Cerebellar cortex (tissue), 1 donor: ENCODE data around the gene TCF12.
A peak's percentile ranks its signal among the peaks of the same experiment; 100 is the strongest.
"Not testable (repeated sequence)": the region's sequence is repeated elsewhere in the genome, so short reads cannot be mapped to it uniquely, and the experiment has no call there.

Source experiments
- DNase-seq: peaks from one replicate; pipeline ENCODE4 v3.0.0-alpha.2; 2015; ENCODE audit warnings: low spot score

Gene TCF12

GRCh38 chr15:57094321-57095257 lies 176.1 kb downstream of the TCF12 start:
- DNase-seq = no peak

GRCh38 chr15:57095896-57096295 lies 177.5 kb downstream of the TCF12 start:
- no peak for DNase-seq

- DNase-seq = no peak
Measured at GRCh38 chr15:57097246-57097645, 178.8 kb downstream of the TCF12 start.

GRCh38 chr15:57097919-57098543 lies 179.6 kb downstream of the TCF12 start:
- not testable (repeated sequence) for DNase-seq

GRCh38 chr15:57098896-57099295 lies 180.5 kb downstream of the TCF12 start:
- no peak for DNase-seq

- DNase-seq = no peak
Measured at GRCh38 chr15:57100136-57100539, 181.7 kb downstream of the TCF12 start.

GRCh38 chr15:57102858-57103257 lies 184.4 kb downstream of the TCF12 start:
- DNase-seq = no peak

GRCh38 chr15:57108296-57108695 lies 189.9 kb downstream of the TCF12 start:
- DNase-seq = no peak

GRCh38 chr15:57109005-57109404 lies 190.6 kb downstream of the TCF12 start:
- no peak for DNase-seq

GRCh38 chr15:57111002-57111401 lies 192.6 kb downstream of the TCF12 start:
- DNase-seq = no peak

- DNase-seq = no peak
Measured at GRCh38 chr15:57112178-57112577, 193.7 kb downstream of the TCF12 start.

GRCh38 chr15:57114070-57114469 lies 195.6 kb downstream of the TCF12 start:
- no peak for DNase-seq

GRCh38 chr15:57118013-57118799 lies 199.8 kb downstream of the TCF12 start:
- no peak for DNase-seq

- DNase-seq = no peak
Measured at GRCh38 chr15:57122080-57122840, 203.8 kb downstream of the TCF12 start.

- DNase-seq = no peak
Measured at GRCh38 chr15:57124036-57124435, 205.6 kb downstream of the TCF12 start.

- no peak for DNase-seq
Measured at GRCh38 chr15:57129064-57129463, 210.6 kb downstream of the TCF12 start.

GRCh38 chr15:57130956-57131355 lies 212.5 kb downstream of the TCF12 start:
- no peak for DNase-seq

GRCh38 chr15:57133127-57133968 lies 214.9 kb downstream of the TCF12 start:
- DNase-seq = peak; percentile 98

GRCh38 chr15:57134071-57134605 lies 215.7 kb downstream of the TCF12 start:
- no peak for DNase-seq

GRCh38 chr15:57134851-57135250 lies 216.4 kb downstream of the TCF12 start:
- peak; percentile 53 for DNase-seq

GRCh38 chr15:57135800-57136199 lies 217.4 kb downstream of the TCF12 start:
- no peak for DNase-seq
